ENCODE measurements around the gene RGCC.

DNA sequence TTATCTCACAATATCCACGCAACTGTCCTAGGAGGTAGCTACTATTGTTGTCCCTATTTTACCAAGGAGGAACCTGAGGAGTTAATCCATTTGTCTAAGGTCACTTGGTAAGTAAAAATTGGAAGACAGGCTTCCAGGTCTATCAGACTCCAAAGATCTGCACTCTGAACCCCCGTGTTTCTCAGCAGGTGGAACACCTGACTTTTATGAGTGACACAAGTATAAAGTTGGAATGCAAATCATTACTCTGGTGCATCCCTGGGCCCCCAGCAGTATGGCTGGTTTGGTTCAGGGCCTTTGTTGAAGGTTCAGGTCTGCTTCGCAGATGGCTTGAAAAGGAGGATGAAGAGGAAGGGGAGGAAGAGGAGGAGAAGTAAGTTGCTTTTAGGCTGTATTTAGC, 46.0 kb downstream of the RGCC start:
- TF ChIP-seq, protein P1, sequence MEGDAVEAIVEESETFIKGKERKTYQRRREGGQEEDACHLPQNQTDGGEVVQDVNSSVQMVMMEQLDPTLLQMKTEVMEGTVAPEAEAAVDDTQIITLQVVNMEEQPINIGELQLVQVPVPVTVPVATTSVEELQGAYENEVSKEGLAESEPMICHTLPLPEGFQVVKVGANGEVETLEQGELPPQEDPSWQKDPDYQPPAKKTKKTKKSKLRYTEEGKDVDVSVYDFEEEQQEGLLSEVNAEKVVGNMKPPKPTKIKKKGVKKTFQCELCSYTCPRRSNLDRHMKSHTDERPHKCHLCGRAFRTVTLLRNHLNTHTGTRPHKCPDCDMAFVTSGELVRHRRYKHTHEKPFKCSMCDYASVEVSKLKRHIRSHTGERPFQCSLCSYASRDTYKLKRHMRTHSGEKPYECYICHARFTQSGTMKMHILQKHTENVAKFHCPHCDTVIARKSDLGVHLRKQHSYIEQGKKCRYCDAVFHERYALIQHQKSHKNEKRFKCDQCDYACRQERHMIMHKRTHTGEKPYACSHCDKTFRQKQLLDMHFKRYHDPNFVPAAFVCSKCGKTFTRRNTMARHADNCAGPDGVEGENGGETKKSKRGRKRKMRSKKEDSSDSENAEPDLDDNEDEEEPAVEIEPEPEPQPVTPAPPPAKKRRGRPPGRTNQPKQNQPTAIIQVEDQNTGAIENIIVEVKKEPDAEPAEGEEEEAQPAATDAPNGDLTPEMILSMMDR (IDR thresholded peaks at IDR 0.05), result no peak
- TF ChIP-seq POLR2A (IDR thresholded peaks at IDR 0.05), result no peak

All from Peyer's patch (tissue), 4 donors.